GM18498 (cell line): Measurements from ENCODE around the gene ZNF816.
"Not testable (repeated sequence)": the region's sequence is repeated elsewhere in the genome, so short reads cannot be mapped to it uniquely, and the experiment has no call there.

ENCODE experiments used
- ATAC-seq: cut with Tn5 transposase; IDR thresholded peaks from one replicate; pipeline ENCODE4 v1.9.1; 2021; ENCODE audit warnings: mild to moderate bottlenecking, moderate library complexity; ENCODE audit not compliant: unreplicated experiment

ZNF816 gene

DNA sequence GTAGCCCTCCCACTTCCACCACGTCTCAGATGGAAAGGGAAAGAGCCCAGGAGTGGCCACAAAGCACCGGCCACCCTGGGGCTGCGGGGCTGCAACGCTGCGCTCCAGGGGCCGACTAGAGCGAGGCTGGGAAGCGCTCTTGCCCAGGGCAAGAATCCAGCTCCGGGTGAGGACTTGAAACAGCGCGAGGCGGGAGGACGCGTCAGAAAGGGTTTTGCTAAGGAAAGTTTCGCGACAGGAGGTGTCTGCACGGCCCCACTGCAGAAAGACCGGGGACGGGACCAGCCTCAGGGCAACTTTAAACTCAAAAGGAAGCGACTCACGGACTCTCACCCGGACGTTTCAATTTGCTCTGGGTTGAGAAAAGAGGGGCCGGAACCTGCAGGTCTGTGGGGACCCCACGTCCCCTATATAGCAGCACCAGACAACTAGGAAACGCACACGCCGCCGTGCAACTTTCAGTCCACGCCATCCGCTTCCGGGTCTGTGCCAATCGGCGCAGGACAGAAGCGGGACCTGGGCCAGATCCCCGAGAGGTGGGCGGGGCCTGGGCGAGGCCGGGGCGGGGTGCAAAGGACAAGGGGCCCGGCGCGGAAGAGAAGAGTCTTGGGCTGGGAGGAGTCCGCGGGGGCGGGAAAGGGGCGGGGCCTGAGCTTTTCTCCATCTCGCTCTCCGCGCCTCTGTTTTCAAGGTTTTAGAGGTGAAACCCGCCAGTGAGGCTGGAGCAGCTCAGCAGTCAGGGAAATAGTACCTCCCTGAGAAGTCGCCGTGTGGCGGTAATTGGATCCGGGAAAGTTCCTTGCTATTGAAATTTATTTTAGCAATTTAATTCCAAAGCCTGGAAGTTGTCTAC is at the start of gene ZNF816:
Gene ZNF816 (minus strand): TSS at position 488 of the 853 bp plus-strand sequence. CDS start 6,792 bp downstream, outside the sequence.
- ATAC-seq: peak; percentile 97

DNA sequence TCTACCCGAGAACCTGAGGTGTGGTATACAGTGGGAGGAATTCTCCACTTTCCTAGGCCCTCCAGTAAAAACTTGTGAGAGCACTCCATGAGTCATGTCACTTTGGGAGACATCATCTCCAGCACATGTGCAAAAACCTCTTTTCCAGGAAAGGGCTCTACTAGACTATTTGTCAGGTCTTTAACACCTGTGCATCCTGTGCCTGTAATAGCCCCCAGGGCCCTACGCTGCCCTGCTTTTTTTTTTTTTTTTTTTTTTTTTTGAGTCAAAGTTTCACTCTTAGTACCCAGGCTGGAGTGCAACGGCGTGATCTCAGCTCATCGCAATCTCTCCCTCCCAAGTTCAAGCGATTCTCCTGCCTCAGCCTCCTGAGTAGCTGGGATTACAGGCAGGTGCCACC is 49.3 kb upstream of the ZNF816 start:
- no peak for ATAC-seq

DNA sequence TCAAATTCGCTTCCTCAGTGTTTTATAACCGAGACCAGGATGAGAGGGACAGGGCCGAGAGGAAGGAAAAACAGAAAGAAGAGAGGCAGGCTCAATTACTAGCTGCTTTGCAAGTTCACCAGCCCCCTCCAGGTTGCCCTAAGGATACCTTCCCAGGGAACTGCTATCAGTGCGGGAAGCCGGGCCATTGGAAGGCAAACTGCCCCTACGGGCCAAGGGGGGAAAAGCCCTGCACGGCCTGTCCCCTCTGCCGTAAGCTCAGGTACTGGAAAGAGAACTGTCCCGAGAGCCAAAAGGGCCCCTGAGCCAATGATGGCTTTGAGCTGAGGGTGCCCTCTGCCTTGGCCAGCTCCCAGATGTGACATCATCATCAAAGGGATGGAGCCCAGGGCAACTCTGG is 47.8 kb upstream of the ZNF816 start:
- no peak for ATAC-seq

DNA sequence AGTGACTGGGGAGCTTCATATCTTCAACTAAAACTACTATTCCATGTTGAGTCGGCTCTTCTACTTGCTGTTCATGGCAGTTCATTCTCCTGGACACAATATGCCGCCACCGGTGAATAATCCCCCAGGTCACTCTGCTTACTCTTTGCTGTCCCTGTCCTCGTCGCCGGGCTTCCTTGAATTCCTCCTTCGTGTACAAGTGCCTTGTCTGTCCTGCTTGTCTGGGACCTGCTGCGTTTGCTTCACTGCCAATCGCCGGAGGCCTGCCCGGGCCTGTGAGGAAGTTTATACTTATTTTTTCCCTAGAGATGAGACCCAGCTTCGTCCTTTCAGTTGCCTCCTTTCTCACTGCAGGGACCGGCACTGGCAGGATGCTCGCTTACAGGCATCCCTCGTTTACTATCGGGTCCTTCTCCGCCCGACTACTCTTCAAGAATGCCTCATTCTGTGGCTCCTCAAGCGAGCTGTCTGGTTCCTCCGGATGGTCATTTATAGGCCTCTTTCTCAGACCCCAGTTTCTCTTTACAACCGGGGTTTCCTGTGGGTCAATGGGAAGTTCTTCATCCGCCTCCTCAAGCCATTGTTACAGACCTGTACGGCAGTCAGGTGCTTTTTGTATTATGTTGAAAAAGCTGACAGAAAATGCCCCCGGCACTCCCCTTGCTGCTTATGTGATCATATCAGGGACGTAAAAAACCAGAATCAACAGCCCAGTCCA is 45.5 kb upstream of the ZNF816 start:
- no peak for ATAC-seq

DNA sequence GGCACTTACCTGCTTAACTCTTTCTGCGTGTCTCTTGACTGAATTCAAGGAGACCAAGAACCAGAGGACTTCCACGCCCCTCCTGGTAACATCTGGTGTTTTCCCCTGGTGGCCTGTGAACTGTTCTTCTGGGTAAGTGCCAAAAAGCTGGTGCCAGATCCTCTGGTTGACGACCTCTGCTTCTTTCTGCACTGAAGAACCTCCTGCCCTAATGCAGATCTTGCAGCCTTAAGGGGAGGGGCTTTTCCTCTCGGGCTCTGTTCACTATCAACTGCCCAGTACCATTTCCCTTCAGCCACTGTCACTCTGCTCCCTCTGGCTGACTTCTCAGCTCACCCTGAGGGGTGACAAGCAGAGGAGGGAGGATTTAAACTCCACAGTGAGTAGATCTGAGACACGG is 44.9 kb upstream of the ZNF816 start:
- ATAC-seq: no peak

DNA sequence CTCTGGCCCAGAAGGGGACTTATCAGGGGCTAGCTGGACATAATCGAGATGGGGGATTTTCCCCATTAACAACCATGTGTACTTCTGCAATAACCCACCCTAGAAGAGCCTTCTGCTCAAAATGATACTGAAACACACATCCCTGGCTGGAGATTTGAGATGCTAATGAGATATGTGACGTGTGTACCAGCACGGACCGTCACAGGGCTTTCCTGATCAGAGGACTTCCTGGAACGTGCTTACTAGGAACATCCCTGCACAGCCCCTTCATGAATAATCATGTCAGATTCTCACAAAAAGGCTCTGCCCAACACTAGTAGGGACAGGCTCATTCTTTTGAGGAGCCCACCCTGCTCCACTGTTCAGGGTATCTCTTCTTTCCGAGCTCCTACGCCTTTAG is 44.5 kb upstream of the ZNF816 start:
- no peak for ATAC-seq

DNA sequence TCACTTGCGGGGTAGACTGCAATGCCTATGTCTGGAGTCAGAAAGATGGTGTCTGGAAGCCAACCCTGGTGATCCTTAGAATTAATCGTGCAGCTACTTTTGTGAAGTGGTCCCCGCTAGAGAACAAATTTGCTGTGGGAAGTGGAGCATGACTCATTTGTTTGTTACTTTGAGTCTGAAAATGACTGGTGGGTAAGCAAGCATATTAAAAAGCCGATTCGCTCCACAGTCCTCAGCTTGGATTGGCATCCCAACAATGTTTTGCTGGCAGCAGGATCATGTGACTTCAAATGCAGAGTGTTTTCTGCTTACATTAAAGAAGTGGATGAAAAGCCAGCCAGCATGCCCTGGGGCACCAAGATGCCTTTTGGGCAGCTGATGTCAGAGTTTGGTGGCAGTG is 41.6 kb upstream of the ZNF816 start:
- no peak for ATAC-seq

DNA sequence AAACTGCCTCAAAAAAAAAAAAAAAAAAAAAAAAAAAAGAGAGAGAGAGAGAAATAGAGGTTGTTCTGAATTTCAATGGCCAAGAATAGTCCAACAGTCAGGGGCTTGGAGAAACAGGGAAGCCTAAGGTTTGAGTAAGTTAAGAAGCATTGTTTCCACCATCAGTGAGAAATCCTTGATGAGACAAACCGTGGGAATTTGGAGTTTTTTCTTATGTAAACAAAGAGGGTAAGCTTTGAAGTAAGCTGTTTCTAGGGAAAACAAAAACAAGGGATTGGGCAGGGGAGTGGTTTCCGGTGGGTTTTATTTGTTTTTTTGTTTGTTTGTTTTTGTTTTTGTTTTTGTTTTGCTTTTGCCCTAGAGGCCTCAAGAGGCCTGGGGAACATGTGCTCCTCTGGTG is 39.8 kb upstream of the ZNF816 start:
- no peak for ATAC-seq

DNA sequence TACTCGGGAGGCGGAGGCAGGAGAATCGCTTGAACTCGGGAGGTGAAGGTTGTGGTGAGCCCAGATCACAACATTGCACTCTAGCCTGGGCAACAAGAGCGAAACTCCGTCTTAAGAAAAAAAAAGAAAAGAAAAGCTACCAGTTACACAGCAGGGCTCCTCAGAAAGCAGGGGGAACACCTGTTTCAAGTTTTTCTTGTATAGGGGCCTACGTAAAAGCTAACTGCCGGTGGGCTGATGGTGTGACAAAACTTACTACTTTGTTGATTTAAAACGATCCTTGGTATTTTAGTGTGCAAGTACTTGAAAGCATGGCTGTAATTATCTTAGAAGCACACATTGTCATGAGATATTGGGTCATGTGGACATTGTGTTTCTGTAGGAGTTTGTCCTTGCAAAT is 35.3 kb upstream of the ZNF816 start:
- ATAC-seq: no peak

DNA sequence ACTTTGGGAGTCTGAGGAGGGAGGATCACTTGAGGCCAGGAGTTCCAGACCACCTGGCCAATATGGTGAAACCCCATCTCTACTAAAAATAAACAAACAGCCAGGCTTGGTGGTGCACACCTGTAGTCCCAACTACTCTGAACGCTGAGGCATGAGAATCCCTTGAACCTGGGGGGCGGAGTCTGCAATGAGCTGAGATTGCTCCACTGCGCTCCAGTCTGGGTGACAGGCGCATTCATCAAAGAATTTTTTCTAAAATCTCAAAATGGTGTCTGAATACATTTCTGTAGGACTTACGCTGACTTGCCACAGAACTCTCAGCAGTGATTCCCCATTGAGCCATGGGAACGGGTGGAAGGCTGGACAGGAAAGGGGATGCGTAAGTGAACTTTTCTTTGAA is 33.0 kb upstream of the ZNF816 start:
- no peak for ATAC-seq

DNA sequence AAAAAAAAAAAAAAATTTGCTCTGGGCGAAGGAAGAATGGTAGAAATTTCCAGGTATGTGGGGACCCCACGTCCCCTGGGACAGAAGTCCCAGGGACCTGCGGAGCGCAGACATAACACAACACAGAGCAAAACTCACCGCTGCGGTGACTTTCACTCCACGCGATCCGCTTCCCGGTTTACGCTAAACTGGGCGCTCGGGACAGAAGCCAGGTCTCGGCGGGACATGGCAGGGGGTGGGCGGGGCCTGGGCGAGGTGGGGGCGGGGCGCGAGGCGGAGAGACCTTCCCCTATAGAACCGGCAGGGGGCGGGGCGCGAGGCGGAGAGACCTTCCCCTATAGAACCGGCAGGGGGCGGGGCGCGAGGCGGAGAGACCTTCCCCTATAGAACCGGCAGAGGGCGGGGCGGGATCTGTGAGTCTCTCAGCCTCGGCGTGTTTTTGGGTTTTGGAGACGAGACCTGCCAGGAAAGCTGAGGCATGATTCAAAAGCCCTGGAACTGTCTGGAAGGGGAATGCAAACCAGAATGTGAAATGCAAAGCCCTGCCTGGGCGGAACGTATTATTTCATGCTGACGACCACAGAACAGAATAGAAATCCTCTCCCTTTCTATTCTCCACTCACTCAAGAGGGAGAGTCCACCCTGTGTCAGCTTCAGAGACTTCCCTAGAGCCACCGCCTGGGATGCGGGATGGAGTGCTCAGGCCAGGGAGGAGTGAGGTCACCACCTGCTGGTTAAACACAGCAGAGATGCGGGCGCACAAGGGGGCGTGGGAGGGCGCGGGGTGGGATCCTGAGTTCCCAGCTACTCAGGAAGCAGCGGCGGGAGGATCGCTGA is 30.9 kb upstream of the ZNF816 start:
- no peak for ATAC-seq

DNA sequence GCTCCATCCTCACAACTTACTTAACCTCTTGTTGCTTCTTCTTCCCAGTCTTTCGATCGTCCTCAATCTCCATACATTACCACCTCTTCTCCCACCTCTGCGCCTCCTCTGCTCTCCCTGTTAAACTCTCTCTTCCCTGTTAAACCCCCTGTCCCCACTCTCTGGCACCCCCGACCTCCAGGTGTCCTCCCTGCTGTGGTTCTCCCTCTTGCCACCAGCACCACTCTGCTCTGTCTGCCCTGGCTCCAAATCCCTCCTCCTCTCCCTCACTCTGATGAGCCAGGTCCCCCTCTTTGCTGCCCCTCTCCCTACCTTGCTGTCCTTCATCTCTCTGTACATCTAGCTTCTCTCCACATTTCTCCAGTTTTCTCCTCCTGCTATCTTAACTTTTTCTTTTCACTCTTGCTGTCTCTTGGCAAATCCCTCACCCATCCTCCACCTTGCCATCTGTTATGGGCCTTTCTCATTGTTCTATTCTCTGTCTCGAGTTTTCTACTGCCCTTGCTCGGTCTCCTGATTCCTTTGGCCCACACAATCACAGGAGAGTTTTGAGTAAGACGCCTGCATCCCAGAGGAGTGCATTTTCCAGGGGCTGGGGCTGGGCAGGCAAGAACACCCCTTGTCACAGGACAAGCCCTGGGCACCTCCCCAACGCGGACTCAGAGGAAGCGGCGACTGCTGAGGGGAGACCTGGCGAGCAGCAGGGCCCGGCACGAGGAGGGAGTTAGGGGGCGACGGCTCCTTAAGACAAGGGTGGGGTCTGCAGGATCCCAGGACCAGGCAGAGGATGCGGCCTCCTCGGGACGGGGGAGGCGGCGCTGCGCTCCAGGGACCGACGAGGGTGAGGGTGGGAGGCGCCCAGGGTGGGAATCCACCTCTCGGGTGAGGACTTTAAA is 29.7 kb upstream of the ZNF816 start:
- ATAC-seq: no peak

DNA sequence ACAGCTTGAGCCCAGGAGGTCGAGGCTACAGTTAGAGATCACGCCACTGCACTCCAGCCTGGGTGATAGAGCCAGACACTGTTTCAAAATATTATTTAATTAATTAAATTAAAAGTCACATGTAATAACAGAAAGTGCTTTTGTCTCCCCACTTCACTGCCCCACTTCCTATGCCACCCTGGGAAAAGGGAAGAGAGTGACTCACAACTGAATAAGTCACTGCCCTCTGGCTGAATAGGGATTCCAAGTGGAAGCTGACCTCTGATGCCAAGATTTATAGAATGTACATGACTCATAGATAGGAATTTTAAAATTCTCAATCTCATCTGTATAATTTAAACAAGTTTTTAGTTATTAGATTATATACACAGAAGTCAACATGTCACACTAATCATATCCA is 28.8 kb upstream of the ZNF816 start:
- no peak for ATAC-seq

DNA sequence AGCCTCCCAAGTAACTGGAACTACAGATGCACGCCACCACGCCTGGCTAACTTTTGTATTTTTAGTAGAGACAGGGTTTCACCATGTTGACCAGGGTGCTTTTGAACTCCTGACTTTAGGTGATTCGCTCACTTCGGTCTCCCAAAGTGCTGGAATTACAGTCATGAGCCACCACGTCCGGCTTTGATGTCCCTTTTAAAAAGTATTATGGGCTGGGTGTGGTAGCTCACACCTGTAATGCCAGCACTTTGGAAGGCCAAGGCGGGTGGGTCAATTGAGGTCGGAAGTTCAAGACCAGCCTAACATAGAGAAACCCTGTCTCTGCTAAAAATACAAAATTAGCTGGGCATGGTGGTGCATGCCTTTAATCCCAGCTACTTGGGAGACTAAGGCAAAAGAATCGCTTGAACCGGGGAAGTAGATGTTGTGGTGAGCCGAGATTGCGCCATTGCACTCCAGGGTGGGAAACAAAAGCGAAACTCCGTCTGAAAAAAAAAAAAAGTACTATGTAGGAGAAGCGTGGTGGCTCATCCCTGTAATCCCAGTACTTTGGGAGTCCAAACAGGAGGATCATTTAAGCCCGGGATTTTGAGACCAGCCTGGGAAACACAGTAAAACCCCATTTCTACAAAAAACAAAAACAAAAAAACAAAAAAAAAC is 28.2 kb upstream of the ZNF816 start:
- ATAC-seq: no peak

DNA sequence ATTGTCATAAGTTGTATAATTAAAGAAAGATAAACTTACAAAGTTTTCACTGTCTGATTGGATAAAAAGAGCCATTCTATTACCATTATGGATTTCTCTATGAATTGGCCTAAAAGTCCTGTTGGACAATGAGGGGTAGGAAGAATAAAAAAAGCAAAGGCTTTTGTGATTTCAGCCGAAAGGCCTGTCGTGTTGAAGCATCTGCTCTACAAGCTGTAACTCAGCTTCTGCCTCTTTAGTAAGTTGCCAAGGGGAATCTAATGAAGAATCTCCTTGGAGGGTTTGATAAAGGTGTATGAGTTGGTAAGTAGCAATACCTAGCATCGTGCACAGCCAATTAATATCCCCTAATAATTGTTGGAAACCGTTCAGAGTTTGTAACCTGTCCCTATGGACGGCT is 25.8 kb upstream of the ZNF816 start:
- ATAC-seq: no peak

DNA sequence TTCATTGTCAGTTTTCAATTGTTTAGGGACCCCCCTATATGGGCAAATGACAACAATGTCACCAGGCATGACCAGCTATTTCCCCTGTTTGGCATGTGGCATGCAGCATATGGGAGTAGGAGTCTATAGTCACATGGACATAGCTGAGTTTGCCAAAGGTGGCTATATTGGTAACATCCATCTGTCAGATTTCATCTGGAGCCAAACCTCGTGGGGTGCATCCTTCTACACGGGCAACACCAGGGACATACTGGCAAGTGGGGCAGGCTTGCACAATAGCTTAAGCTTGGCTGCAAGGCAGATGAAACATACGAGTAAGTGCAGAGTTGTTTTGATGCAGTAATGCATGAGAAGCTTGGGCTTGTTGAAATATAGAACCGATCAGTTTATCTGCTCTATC is 24.5 kb upstream of the ZNF816 start:
- no peak for ATAC-seq

DNA sequence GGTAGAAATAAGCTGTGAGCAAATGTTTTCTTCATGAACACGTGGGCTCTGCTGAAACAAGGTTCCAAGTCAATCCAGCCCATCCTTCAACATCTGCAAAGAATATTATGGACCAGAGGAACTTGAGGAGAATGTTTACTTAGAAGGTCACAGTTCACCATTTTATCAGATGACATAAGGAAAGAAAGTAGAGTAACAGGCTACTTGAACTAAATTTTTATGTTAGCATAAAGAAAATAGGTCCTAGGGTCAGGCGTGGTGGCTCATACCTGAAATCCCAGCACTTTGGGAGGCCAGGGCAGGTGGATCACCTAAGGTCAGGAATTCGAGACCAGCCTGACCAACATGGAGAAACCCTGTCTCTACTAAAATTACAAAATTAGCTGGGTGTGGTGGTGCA is 20.5 kb upstream of the ZNF816 start:
- not testable (repeated sequence) for ATAC-seq

DNA sequence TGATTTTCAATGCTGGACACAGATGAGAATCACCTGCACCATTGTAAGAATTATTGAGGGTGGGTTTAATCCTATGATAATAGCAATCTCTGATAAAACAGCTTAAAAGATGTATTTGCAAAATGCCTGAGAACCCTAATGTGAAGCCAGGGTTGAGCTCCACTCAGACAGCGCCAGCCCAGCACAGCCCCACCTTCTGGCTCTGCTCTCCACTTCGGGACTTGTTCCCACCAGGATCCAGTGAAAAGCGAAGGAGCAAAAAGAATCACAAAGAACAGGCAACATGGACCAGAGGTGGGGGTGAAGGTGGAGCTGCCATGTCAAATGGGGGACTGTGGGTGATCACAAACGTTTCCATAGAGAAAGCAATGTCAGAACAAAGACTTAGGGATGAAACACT is 18.6 kb upstream of the ZNF816 start:
- ATAC-seq: no peak

DNA sequence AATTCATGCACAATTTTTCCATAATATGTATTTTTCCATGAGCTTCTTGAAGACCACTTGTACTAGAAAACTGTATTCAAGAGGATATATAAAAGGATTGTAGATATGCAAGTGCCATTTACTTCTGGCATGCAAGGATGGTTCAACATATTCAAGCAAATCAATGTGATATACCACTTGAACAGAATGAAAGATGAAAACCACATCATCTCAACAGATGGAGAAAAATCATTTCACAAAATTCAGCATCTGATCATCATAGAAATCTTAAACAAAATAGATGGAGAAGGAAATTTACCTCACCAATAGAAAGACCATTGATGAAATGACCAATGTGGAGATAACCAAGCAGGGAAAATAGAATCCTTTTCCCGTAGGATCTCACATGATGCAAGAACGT is 5.1 kb upstream of the ZNF816 start:
- no peak for ATAC-seq

DNA sequence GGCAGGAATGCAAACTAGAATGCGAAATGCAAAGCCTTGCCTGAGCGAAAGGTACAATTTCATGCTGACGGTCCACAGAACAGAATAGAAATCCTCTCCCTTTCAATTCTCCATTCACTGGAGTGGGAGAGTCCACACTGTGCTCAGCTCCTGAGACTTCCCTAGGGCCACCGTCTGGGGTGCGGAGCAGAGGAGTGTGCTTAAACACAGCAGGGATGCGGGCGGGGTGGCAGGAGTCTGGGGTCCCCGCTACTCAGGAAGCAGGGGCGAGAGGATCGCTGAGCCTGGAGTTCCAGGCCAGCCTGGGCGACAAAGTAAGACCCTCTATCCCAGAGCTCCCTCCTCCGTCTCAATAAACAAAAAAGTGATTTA is 552 bp upstream of the ZNF816 start:
- no peak for ATAC-seq
